Activated T-cell treated with anti-CD3 and anti-CD28 coated beads for 24 hours (primary cell): ENCODE data around the gene RGL2.
"Not testable (repeated sequence)": the region's sequence is repeated elsewhere in the genome, so short reads cannot be mapped to it uniquely, and the experiment has no call there.

ENCODE experiments used
- DNase-seq: peaks from one replicate; pipeline ENCODE4 v3.0.0-alpha.2; 2020; ENCODE audit warnings: low read depth

RGL2 gene

GRCh38 chr6:33273924-33274902, 24.5 kb downstream of the RGL2 start:
- no peak for DNase-seq

GRCh38 chr6:33273129-33273923, 25.4 kb downstream of the RGL2 start:
- no peak for DNase-seq

GRCh38 chr6:33272275-33273128, 26.2 kb downstream of the RGL2 start:
- DNase-seq, result no peak

- peak; percentile 90 for DNase-seq
These were observed 27.1 kb downstream of the RGL2 start, which contains the start of the genes RPS18 and VPS52 for GRCh38 chr6:33271468-33272274. TSS of gene RPS18 (plus strand) at chr6:33272075. CDS start at chr6:33272120, 45 bp downstream. TSS of gene VPS52 (minus strand) at chr6:33271876. CDS start at chr6:33271675, 201 bp downstream.

GRCh38 chr6:33271117-33271467, 27.6 kb downstream of the RGL2 start:
- DNase-seq, result no peak

GRCh38 chr6:33264015-33264414, 34.7 kb downstream of the RGL2 start:
- no peak for DNase-seq

GRCh38 chr6:33262490-33262889, 36.3 kb downstream of the RGL2 start:
- not testable (repeated sequence) for DNase-seq

GRCh38 chr6:33259032-33259431, 39.7 kb downstream of the RGL2 start:
- no peak for DNase-seq

GRCh38 chr6:33254591-33254990, 44.2 kb downstream of the RGL2 start:
- no peak for DNase-seq

GRCh38 chr6:33252759-33253158, 46.0 kb downstream of the RGL2 start:
- no peak for DNase-seq

GRCh38 chr6:33251395-33252012, 47.2 kb downstream of the RGL2 start:
- DNase-seq, result no peak

- no peak for DNase-seq
These were observed 48.0 kb downstream of the RGL2 start for GRCh38 chr6:33250731-33251130.

GRCh38 chr6:33249732-33250630, 48.8 kb downstream of the RGL2 start:
- DNase-seq, result no peak

- peak; percentile 94 for DNase-seq
These were observed 49.6 kb downstream of the RGL2 start for GRCh38 chr6:33248932-33249731.

GRCh38 chr6:33248643-33248931, 50.2 kb downstream of the RGL2 start:
- no peak for DNase-seq

GRCh38 chr6:33247977-33248642, 50.6 kb downstream of the RGL2 start:
- peak; percentile 90 for DNase-seq

GRCh38 chr6:33243476-33243875, 55.3 kb downstream of the RGL2 start:
- no peak for DNase-seq

GRCh38 chr6:33241968-33242367, 56.8 kb downstream of the RGL2 start:
- no peak for DNase-seq
